Mesenchymal stem cell (in vitro differentiated cells and primary cell): Measurements from ENCODE around the gene C11orf98. TPM values are rescaled to one million over a fixed set of nuclear protein-coding genes. Genes with fewer than 3 reads are reported as not detected.
A peak's percentile ranks its signal among the peaks of the same experiment; 100 is the strongest.

ENCODE experiments used
- DNase-seq: peaks from one replicate; pipeline ENCODE4 v3.0.0-alpha.2; 2013
- H2AFZ ChIP-seq: one replicate; pipeline ENCODE4 v1.6.1; 2013; ENCODE audit warnings: low read depth, mild to moderate bottlenecking, control low read depth, inconsistent platforms, low read length, moderate library complexity
- H2AK5ac ChIP-seq: 2 replicates; pipeline ENCODE4 v1.6.1; 2013; ENCODE audit warnings: low read length, moderate library complexity, mild to moderate bottlenecking, inconsistent platforms; ENCODE audit not compliant: severe bottlenecking
- H2BK120ac ChIP-seq: one replicate; pipeline ENCODE4 v1.6.1; 2013; ENCODE audit warnings: low read depth, mild to moderate bottlenecking, inconsistent platforms, low read length, moderate library complexity
- H2BK12ac ChIP-seq, 2 experiments: one replicate each; pipeline ENCODE4 v1.6.1; 2013; ENCODE audit warnings: inconsistent platforms in 2 of 2, low read length in 2 of 2, mild to moderate bottlenecking in 2 of 2, moderate library complexity in 2 of 2, control low read depth in 1 of 2
- H2BK15ac ChIP-seq: one replicate; pipeline ENCODE4 v1.6.1; 2013; ENCODE audit warnings: mild to moderate bottlenecking, low read depth, inconsistent platforms; ENCODE audit not compliant: poor library complexity, severe bottlenecking
- H2BK5ac ChIP-seq: 2 replicates; pipeline ENCODE4 v1.6.1; 2013; ENCODE audit warnings: low read depth, mild to moderate bottlenecking, low read length, control low read depth, inconsistent platforms; ENCODE audit not compliant: poor library complexity, severe bottlenecking
- H3K14ac ChIP-seq, 2 experiments: one replicate each; pipeline ENCODE4 v1.6.1; 2013; ENCODE audit warnings: inconsistent platforms in 2 of 2, low read length in 2 of 2, control low read depth in 1 of 2, mild to moderate bottlenecking in 1 of 2, moderate library complexity in 1 of 2
- H3K18ac ChIP-seq, 2 experiments: one replicate each; pipeline ENCODE4 v1.6.1; 2013; ENCODE audit warnings: inconsistent platforms in 2 of 2, low read length in 2 of 2, control low read depth in 1 of 2, low read depth in 1 of 2, mild to moderate bottlenecking in 1 of 2
- H3K23ac ChIP-seq, 2 experiments: one replicate each; pipeline ENCODE4 v1.6.1; 2013; ENCODE audit warnings: inconsistent platforms in 2 of 2, low read length in 2 of 2, mild to moderate bottlenecking in 2 of 2, moderate library complexity in 2 of 2, control low read depth in 1 of 2
- H3K27ac ChIP-seq: 2 replicates; pipeline ENCODE4 v1.5.1; 2013; ENCODE audit warnings: mild to moderate bottlenecking, moderate library complexity, low read length, control low read depth, inconsistent platforms; ENCODE audit not compliant: poor library complexity, severe bottlenecking
- H3K27me3 ChIP-seq, 2 experiments: 2 replicates each; pipeline versions ENCODE4 v1.6.1 to v1.7.0; 2013; ENCODE audit warnings: low read length in 2 of 2, mild to moderate bottlenecking in 2 of 2, moderate library complexity in 2 of 2, control low read depth in 1 of 2, inconsistent platforms in 1 of 2; ENCODE audit not compliant: control insufficient read depth in 1 of 2, insufficient read depth in 1 of 2
- H3K36me3 ChIP-seq, 2 experiments: 2 replicates each; pipeline versions ENCODE4 v1.6.1 to v1.7.0; 2013; ENCODE audit warnings: low read length in 2 of 2, control low read depth in 1 of 2, inconsistent platforms in 1 of 2, low read depth in 1 of 2, mild to moderate bottlenecking in 1 of 2; ENCODE audit not compliant: insufficient read depth in 2 of 2, control insufficient read depth in 1 of 2
- H3K4ac ChIP-seq, 2 experiments: one replicate each; pipeline ENCODE4 v1.6.1; 2013; ENCODE audit warnings: inconsistent platforms in 2 of 2, low read length in 2 of 2, mild to moderate bottlenecking in 2 of 2, moderate library complexity in 2 of 2, control low read depth in 1 of 2, low read depth in 1 of 2
- H3K4me1 ChIP-seq: 2 replicates; pipeline ENCODE4 v1.6.1; 2013; ENCODE audit warnings: low read depth, low read length, control low read depth; ENCODE audit not compliant: control insufficient read depth, insufficient read depth
- H3K4me2 ChIP-seq: 2 replicates; pipeline ENCODE4 v1.6.1; 2013; ENCODE audit warnings: low read length, mild to moderate bottlenecking, inconsistent platforms; ENCODE audit not compliant: poor library complexity, severe bottlenecking
- H3K4me3 ChIP-seq, 2 experiments: 2 replicates each; pipeline versions ENCODE4 v1.5.1 to v1.7.0; 2013; ENCODE audit warnings: low read length in 2 of 2, mild to moderate bottlenecking in 2 of 2, control low read depth in 1 of 2, low read depth in 1 of 2; ENCODE audit not compliant: insufficient read depth in 1 of 2
- H3K79me1 ChIP-seq: replicated peaks from 2 replicates; pipeline ENCODE4 v1.6.1; 2013; ENCODE audit warnings: mild to moderate bottlenecking, control low read depth, low read length, inconsistent platforms; ENCODE audit not compliant: poor library complexity, severe bottlenecking
- H3K9ac ChIP-seq: 2 replicates; pipeline ENCODE4 v1.7.0; 2013; ENCODE audit warnings: mild to moderate bottlenecking, low read length, moderate library complexity
- H3K9me3 ChIP-seq: 2 replicates; pipeline ENCODE4 v1.7.0; 2013; ENCODE audit warnings: mild to moderate bottlenecking, low read length; ENCODE audit not compliant: control insufficient read depth
- H4K8ac ChIP-seq: one replicate; pipeline ENCODE4 v1.6.1; 2013; ENCODE audit warnings: inconsistent platforms, mild to moderate bottlenecking, low read length, moderate library complexity
- H4K91ac ChIP-seq: one replicate; pipeline ENCODE4 v1.6.1; 2013; ENCODE audit warnings: mild to moderate bottlenecking, low read length, inconsistent platforms
- WGBS: methylation state at CpG from one replicate; pipeline ENCODE4 v1.1.7; 2013; ENCODE audit warnings: mixed read lengths; 5-methylcytosine and 5-hydroxymethylcytosine counted together
- polyA plus RNA-seq, 2 experiments: library from polyadenylated mRNA; stranded (reverse); fragments of 200-250 nt; gene quantifications; one replicate each; pipeline ENCODE4 v1.2.3, GENCODE V29; 2013

C11orf98 gene
- polyA plus RNA-seq (2013, experiment 1 of 2), result 104 TPM
- polyA plus RNA-seq (2013, experiment 2 of 2), result 108 TPM

- Histone ChIP-seq H4K8ac (peak within 1 kb of the TSS; percentile 69), H2BK5ac (peak within 1 kb of the TSS; percentile 77), H3K4me2 (peak within 1 kb of the TSS; percentile 82), H2BK12ac (no peak within 1 kb of the TSS), H3K23ac (peak within 1 kb of the TSS in 1 of 2 experiments; percentile 89), H3K27me3 (no peaks in the 10 kb centered on the region), H3K36me3 (peaks cover 26 to 42% of the 10 kb centered on the region in 2 experiments), H2AK5ac (no peak within 1 kb of the TSS), H2BK15ac (peak within 1 kb of the TSS; percentile 94), H2AFZ (peak within 1 kb of the TSS; percentile 77), H3K14ac (peak within 1 kb of the TSS in 1 of 2 experiments; percentile 68), H3K4me1 (peaks cover 11% of the 10 kb centered on the region), H3K79me1 (peaks cover 13% of the 10 kb centered on the region), H3K4me3 (peak within 1 kb of the TSS; percentile 81 to 94), H3K27ac (peak within 1 kb of the TSS; percentile 97), H3K9me3 (no peaks in the 10 kb centered on the region), H3K18ac (peak within 1 kb of the TSS; percentile 83 to 96), H3K9ac (peak within 1 kb of the TSS; percentile 95), H2BK120ac (peak within 1 kb of the TSS; percentile 54), H4K91ac (peak within 1 kb of the TSS; percentile 85), H3K4ac (peak within 1 kb of the TSS; percentile 35 to 65)
- WGBS, result under 1% methylated on average over 43 of the region's 47 CpGs
- DNase-seq, result peak; percentile 95
Observed at GRCh38 chr11:62665075-62665598, at the start of gene C11orf98, which contains the start of gene CSKMT. TSS of gene C11orf98 (minus strand) at chr11:62665210. CDS start at chr11:62665169, 41 bp downstream. TSS of gene CSKMT (plus strand) at chr11:62665312. CDS start at chr11:62665880, 568 bp downstream.

- no peaks in the 10 kb centered on the region for H3K9me3 ChIP-seq
- no peak overlapping the region for H3K4me3 ChIP-seq
- no peak for DNase-seq
- no peak overlapping the region for H3K14ac ChIP-seq
- H3K23ac ChIP-seq, result no peak overlapping the region
- H3K36me3 ChIP-seq, result peaks cover 55 to 78% of the 10 kb centered on the region in 2 experiments
- H4K91ac ChIP-seq, result no peak overlapping the region
- no peak overlapping the region for H3K4ac ChIP-seq
- no peak overlapping the region for H3K18ac ChIP-seq
- H3K27me3 ChIP-seq, result no peaks in the 10 kb centered on the region
- peak overlapping the region; percentile 33 for H3K9ac ChIP-seq
- peaks cover 24% of the 10 kb centered on the region for H3K4me1 ChIP-seq
- H2BK12ac ChIP-seq, result no peak overlapping the region
- H2BK120ac ChIP-seq, result no peak overlapping the region
- peak overlapping the region; percentile 76 for H3K27ac ChIP-seq
- H2AFZ ChIP-seq, result no peak overlapping the region
- H2BK15ac ChIP-seq, result no peak overlapping the region
- peak overlapping the region; percentile 36 for H3K4me2 ChIP-seq
- H3K79me1 ChIP-seq, result peaks cover 14% of the 10 kb centered on the region
- no peak overlapping the region for H4K8ac ChIP-seq
- 100% methylated on average over 1 of the region's 2 CpGs for WGBS
- no peak overlapping the region for H2AK5ac ChIP-seq
- H2BK5ac ChIP-seq, result no peak overlapping the region
Observed at GRCh38 chr11:62713343-62713742, 48.3 kb upstream of the C11orf98 start.

- no peaks in the 10 kb centered on the region for H3K9me3 ChIP-seq
- H3K36me3 ChIP-seq, result peaks cover 59 to 74% of the 10 kb centered on the region in 2 experiments
- no peak overlapping the region for H3K18ac ChIP-seq
- H4K91ac ChIP-seq, result no peak overlapping the region
- peaks cover 16% of the 10 kb centered on the region for H3K79me1 ChIP-seq
- peaks cover 26% of the 10 kb centered on the region for H3K4me1 ChIP-seq
- no peak overlapping the region for H2BK5ac ChIP-seq
- peak overlapping the region; percentile 33 for H3K9ac ChIP-seq
- H4K8ac ChIP-seq, result no peak overlapping the region
- H2BK12ac ChIP-seq, result no peak overlapping the region
- H3K14ac ChIP-seq, result no peak overlapping the region
- peak overlapping the region; percentile 66 for H3K27ac ChIP-seq
- 94% methylated on average over 3 of the region's 3 CpGs for WGBS
- no peak for DNase-seq
- no peak overlapping the region for H3K4me3 ChIP-seq
- H2BK15ac ChIP-seq, result no peak overlapping the region
- H3K27me3 ChIP-seq, result no peaks in the 10 kb centered on the region
- no peak overlapping the region for H3K4me2 ChIP-seq
- H2AK5ac ChIP-seq, result no peak overlapping the region
- no peak overlapping the region for H3K23ac ChIP-seq
- H3K4ac ChIP-seq, result no peak overlapping the region
- no peak overlapping the region for H2AFZ ChIP-seq
- H2BK120ac ChIP-seq, result no peak overlapping the region
Observed at GRCh38 chr11:62712861-62713260, 47.9 kb upstream of the C11orf98 start.

GRCh38 chr11:62712276-62712812 lies 47.3 kb upstream of the C11orf98 start:
- no peak overlapping the region for H2BK15ac ChIP-seq
- WGBS, result 98% methylated on average over 4 of the region's 6 CpGs
- peak overlapping the region; percentile 33 for H3K9ac ChIP-seq

More at GRCh38 chr11:62712276-62712812, 47.3 kb upstream of the C11orf98 start:
- Histone ChIP-seq H4K8ac (no peak overlapping the region), H3K14ac (no peak overlapping the region), H2BK12ac (no peak overlapping the region), H2BK5ac (no peak overlapping the region), H2AK5ac (no peak overlapping the region), H3K4me3 (no peak overlapping the region), H3K4me2 (no peak overlapping the region), H3K4me1 (peaks cover 31% of the 10 kb centered on the region), H3K27ac (peak overlapping the region; percentile 66), H3K23ac (no peak overlapping the region), H3K27me3 (no peaks in the 10 kb centered on the region), H2AFZ (no peak overlapping the region), H3K36me3 (peaks cover 60 to 74% of the 10 kb centered on the region in 2 experiments), H2BK120ac (no peak overlapping the region), H4K91ac (no peak overlapping the region), H3K79me1 (peaks cover 21% of the 10 kb centered on the region), H3K9me3 (no peaks in the 10 kb centered on the region), H3K4ac (no peak overlapping the region), H3K18ac (no peak overlapping the region)
- no peak for DNase-seq
